Measurements from ENCODE around the gene CFAP58.

Gene CFAP58

GRCh38 chr10:104498347-104499081, 144.9 kb downstream of the CFAP58 start:
- Histone ChIP-seq H3K9me3 (ENCODE audit: control insufficient read depth in 1 of 2, low read length in 2 of 2) (no peaks in the 10 kb centered on the region), H3K27me3 (ENCODE audit: low read depth, low read length) (no peaks in the 10 kb centered on the region), H3K27ac (ENCODE audit: low read length) (no peak overlapping the region), H3K4me3 (ENCODE audit: low read depth in 1 of 2, low read length in 2 of 2) (no peak overlapping the region), H3K36me3 (ENCODE audit: control insufficient read depth in 1 of 2, insufficient read depth in 2 of 2, low read length in 2 of 2) (no peaks in the 10 kb centered on the region), H3K4me1 (ENCODE audit: control insufficient read depth in 1 of 2, insufficient read depth in 2 of 2, low read length in 2 of 2) (no peaks in the 10 kb centered on the region)

GRCh38 chr10:104501449-104501848, 147.8 kb downstream of the CFAP58 start:
- Histone ChIP-seq H3K36me3 (ENCODE audit: control insufficient read depth in 1 of 2, insufficient read depth in 2 of 2, low read length in 2 of 2) (no peaks in the 10 kb centered on the region), H3K27me3 (ENCODE audit: low read depth, low read length) (no peaks in the 10 kb centered on the region), H3K9me3 (ENCODE audit: control insufficient read depth in 1 of 2, low read length in 2 of 2) (no peaks in the 10 kb centered on the region), H3K4me1 (ENCODE audit: control insufficient read depth in 1 of 2, insufficient read depth in 2 of 2, low read length in 2 of 2) (no peaks in the 10 kb centered on the region), H3K4me3 (ENCODE audit: low read depth in 1 of 2, low read length in 2 of 2) (no peak overlapping the region), H3K27ac (ENCODE audit: low read length) (no peak overlapping the region)

GRCh38 chr10:104501864-104502579, 148.4 kb downstream of the CFAP58 start:
- Histone ChIP-seq H3K9me3 (ENCODE audit: control insufficient read depth in 1 of 2, low read length in 2 of 2) (no peaks in the 10 kb centered on the region), H3K36me3 (ENCODE audit: control insufficient read depth in 1 of 2, insufficient read depth in 2 of 2, low read length in 2 of 2) (no peaks in the 10 kb centered on the region), H3K27ac (ENCODE audit: low read length) (no peak overlapping the region), H3K4me1 (ENCODE audit: control insufficient read depth in 1 of 2, insufficient read depth in 2 of 2, low read length in 2 of 2) (no peaks in the 10 kb centered on the region), H3K27me3 (ENCODE audit: low read depth, low read length) (no peaks in the 10 kb centered on the region), H3K4me3 (ENCODE audit: low read depth in 1 of 2, low read length in 2 of 2) (no peak overlapping the region)

- Histone ChIP-seq H3K27me3 (ENCODE audit: low read depth, low read length) (no peaks in the 10 kb centered on the region), H3K9me3 (ENCODE audit: control insufficient read depth in 1 of 2, low read length in 2 of 2) (no peaks in the 10 kb centered on the region), H3K27ac (ENCODE audit: low read length) (no peak overlapping the region), H3K4me3 (ENCODE audit: low read depth in 1 of 2, low read length in 2 of 2) (no peak overlapping the region), H3K36me3 (ENCODE audit: control insufficient read depth in 1 of 2, insufficient read depth in 2 of 2, low read length in 2 of 2) (no peaks in the 10 kb centered on the region), H3K4me1 (ENCODE audit: control insufficient read depth in 1 of 2, insufficient read depth in 2 of 2, low read length in 2 of 2) (no peaks in the 10 kb centered on the region)
These were observed 149.3 kb downstream of the CFAP58 start for GRCh38 chr10:104502907-104503306.

Data from muscle layer of duodenum (tissue), 2 donors.